H9 (cell line): ENCODE results near the gene MRPS27. TPM values are rescaled to one million over a fixed set of nuclear protein-coding genes. Genes with fewer than 3 reads are reported as not detected.

Source experiments
- DNase-seq: peaks from one replicate; pipeline ENCODE4 v3.0.0-alpha.2; 2017
- H2AFZ ChIP-seq: one replicate; pipeline ENCODE4 v1.6.1; 2013; ENCODE audit warnings: mild to moderate bottlenecking, low read length, control low read depth, moderate library complexity
- H2AK5ac ChIP-seq: 2 replicates; pipeline ENCODE4 v1.6.1; 2013; ENCODE audit warnings: low read length, control low read depth, mixed read lengths; ENCODE audit not compliant: insufficient read length
- H2BK120ac ChIP-seq: one replicate; pipeline ENCODE4 v1.6.1; 2013; ENCODE audit warnings: low read depth, mild to moderate bottlenecking, low read length, control low read depth, inconsistent platforms; ENCODE audit not compliant: poor library complexity, severe bottlenecking
- H2BK12ac ChIP-seq: 2 replicates; pipeline ENCODE4 v1.6.1; 2013; ENCODE audit warnings: low read length, control low read depth, mixed read lengths, low read depth; ENCODE audit not compliant: insufficient read length
- H2BK15ac ChIP-seq: 2 replicates; pipeline ENCODE4 v1.6.1; 2013; ENCODE audit warnings: low read depth, low read length, control low read depth
- H2BK20ac ChIP-seq: one replicate; pipeline ENCODE4 v1.6.1; 2013; ENCODE audit warnings: low read depth, mild to moderate bottlenecking, low read length, control low read depth, inconsistent platforms; ENCODE audit not compliant: poor library complexity, severe bottlenecking
- H2BK5ac ChIP-seq: 2 replicates; pipeline ENCODE4 v1.6.1; 2013; ENCODE audit warnings: low read length, control low read depth, mixed read lengths; ENCODE audit not compliant: insufficient read length
- H3K14ac ChIP-seq: 2 replicates; pipeline ENCODE4 v1.6.1; 2013; ENCODE audit warnings: low read length, control low read depth; ENCODE audit not compliant: insufficient read depth
- H3K18ac ChIP-seq: 2 replicates; pipeline ENCODE4 v1.6.1; 2013; ENCODE audit warnings: low read depth, mild to moderate bottlenecking, mixed read lengths, low read length, control low read depth; ENCODE audit not compliant: insufficient read length
- H3K23ac ChIP-seq: 2 replicates; pipeline ENCODE4 v1.6.1; 2013; ENCODE audit warnings: low read length, control low read depth, mixed read lengths, low read depth; ENCODE audit not compliant: insufficient read length
- H3K23me2 ChIP-seq: 2 replicates; pipeline ENCODE4 v1.6.1; 2013; ENCODE audit warnings: low read depth, mild to moderate bottlenecking, mixed read lengths, low read length, control low read depth; ENCODE audit not compliant: insufficient read length, poor library complexity, severe bottlenecking
- H3K27ac ChIP-seq: 2 replicates; pipeline ENCODE4 v1.5.1; 2013; ENCODE audit warnings: low read length, control low read depth, mixed read lengths, low read depth; ENCODE audit not compliant: insufficient read length
- H3K27me3 ChIP-seq: 2 replicates; pipeline ENCODE4 v1.6.1; 2013; ENCODE audit warnings: low read length, control low read depth, inconsistent platforms; ENCODE audit not compliant: insufficient read depth
- H3K4ac ChIP-seq: 2 replicates; pipeline ENCODE4 v1.6.1; 2013; ENCODE audit warnings: low read depth, mild to moderate bottlenecking, control low read depth, inconsistent platforms, low read length, moderate library complexity
- H3K4me1 ChIP-seq: 2 replicates; pipeline ENCODE4 v1.6.1; 2013; ENCODE audit warnings: low read length, control low read depth, inconsistent platforms; ENCODE audit not compliant: insufficient read depth
- H3K4me2 ChIP-seq: 2 replicates; pipeline ENCODE4 v1.6.1; 2013; ENCODE audit warnings: low read length, control low read depth, mixed read lengths; ENCODE audit not compliant: insufficient read length, insufficient read depth
- H3K56ac ChIP-seq: 2 replicates; pipeline ENCODE4 v1.6.1; 2013; ENCODE audit warnings: low read depth, mild to moderate bottlenecking, mixed read lengths, low read length, control low read depth; ENCODE audit not compliant: insufficient read length
- H3K79me1 ChIP-seq: 2 replicates; pipeline ENCODE4 v1.6.1; 2013; ENCODE audit warnings: low read depth, mild to moderate bottlenecking, moderate library complexity, low read length, control low read depth, inconsistent platforms; ENCODE audit not compliant: insufficient read depth, poor library complexity, severe bottlenecking
- H3K79me2 ChIP-seq: 2 replicates; pipeline ENCODE4 v1.6.1; 2013; ENCODE audit warnings: low read length, control low read depth, inconsistent platforms; ENCODE audit not compliant: insufficient read depth
- H3K9ac ChIP-seq: 2 replicates; pipeline ENCODE4 v1.6.1; 2013; ENCODE audit warnings: low read length, control low read depth, mixed read lengths; ENCODE audit not compliant: insufficient read length; ENCODE audit errors: extremely low read depth
- H3K9me3 ChIP-seq: one replicate; pipeline ENCODE4 v1.6.1; 2013; ENCODE audit warnings: low read depth, low read length, inconsistent platforms; ENCODE audit not compliant: control insufficient read depth
- H3T11ph ChIP-seq: one replicate; pipeline ENCODE4 v1.6.1; 2013; ENCODE audit warnings: mild to moderate bottlenecking, low read length, control low read depth, inconsistent platforms
- H4K20me1 ChIP-seq: one replicate; pipeline ENCODE4 v1.6.1; 2013; ENCODE audit not compliant: control insufficient read depth, insufficient read length, insufficient read depth
- H4K5ac ChIP-seq: 2 replicates; pipeline ENCODE4 v1.6.1; 2013; ENCODE audit warnings: low read depth, mild to moderate bottlenecking, mixed read lengths, low read length, control low read depth; ENCODE audit not compliant: insufficient read length
- H4K8ac ChIP-seq: replicated peaks from 2 replicates; pipeline ENCODE4 v1.6.1; 2013; ENCODE audit warnings: low read length, control low read depth, mixed read lengths, low read depth; ENCODE audit not compliant: insufficient read length
- H4K91ac ChIP-seq: 2 replicates; pipeline ENCODE4 v1.6.1; 2013; ENCODE audit warnings: low read depth, mild to moderate bottlenecking, moderate library complexity, mixed read lengths, low read length, control low read depth; ENCODE audit not compliant: insufficient read length
- H3K27ac Mint-ChIP-seq, 3 experiments: 2 replicates in 2 of 3; 3 replicates in 1 of 3; pipeline ENCODE4 v1.8.0; 2020 to 2021; ENCODE audit warnings: mixed read lengths in 3 of 3, mild to moderate bottlenecking in 1 of 3, moderate library complexity in 1 of 3
- H3K27me3 Mint-ChIP-seq: 2 replicates; pipeline ENCODE4 v1.8.0; 2021; ENCODE audit warnings: low read depth, mild to moderate bottlenecking, moderate library complexity, mixed read lengths
- H3K36me3 Mint-ChIP-seq, 3 experiments: 2 replicates in 2 of 3; 3 replicates in 1 of 3; pipeline ENCODE4 v1.8.0; 2020 to 2021; ENCODE audit warnings: low read depth in 3 of 3, mixed read lengths in 3 of 3; ENCODE audit not compliant: insufficient read depth in 1 of 3
- H3K4me1 Mint-ChIP-seq, 2 experiments: 2 replicates each; pipeline ENCODE4 v1.8.0; 2020; ENCODE audit warnings: mixed read lengths in 2 of 2
- H3K4me3 Mint-ChIP-seq, 2 experiments: 2 replicates in 1 of 2; 3 replicates in 1 of 2; pipeline ENCODE4 v1.8.0; 2020 to 2021; ENCODE audit warnings: mild to moderate bottlenecking in 2 of 2, mixed read lengths in 2 of 2, moderate library complexity in 1 of 2
- H3K9me3 Mint-ChIP-seq, 2 experiments: 2 replicates in 1 of 2; 3 replicates in 1 of 2; pipeline ENCODE4 v1.8.0; 2020; ENCODE audit warnings: mild to moderate bottlenecking in 2 of 2, mixed read lengths in 2 of 2, moderate library complexity in 1 of 2
- total RNA-seq: library from RNA; stranded (reverse); gene quantifications from 2 replicates; pipeline ENCODE4 v1.2.1, GENCODE V29; 2021
- TF ChIP-seq, protein P1 (sequence below): fragments of 200-600 bp; sonication (generic); conservative IDR thresholded peaks from 3 replicates; pipeline ENCODE4 v1.8.0; 2021; ENCODE audit warnings: antibody characterized with exemption, mild to moderate bottlenecking

Gene MRPS27
- total RNA-seq, 1 experiment from 2014 or later = 83.3 TPM

DNA sequence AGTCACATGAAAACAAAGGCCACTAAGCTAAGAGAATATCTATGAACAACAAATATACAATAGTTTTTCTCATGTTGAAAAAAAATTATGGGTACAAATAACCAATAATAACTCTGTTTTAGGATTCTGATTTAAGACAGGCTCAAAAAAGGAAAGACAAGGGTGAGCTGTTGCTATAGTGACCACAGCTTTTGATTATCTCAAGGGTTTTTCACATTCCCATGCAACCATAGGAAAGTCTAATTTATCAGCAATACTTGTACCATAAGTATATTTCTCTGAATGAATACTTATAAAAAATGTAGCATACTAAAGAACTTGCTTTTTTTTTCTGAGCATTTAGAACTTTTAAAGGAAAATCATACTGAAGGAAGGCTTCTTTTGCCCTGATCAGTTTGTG lies 68.0 kb downstream of the MRPS27 start:
- H2BK120ac ChIP-seq = no peak overlapping the region
- no peak overlapping the region for H4K8ac ChIP-seq
- no peak overlapping the region for H3K4me2 ChIP-seq
- no peaks in the 10 kb centered on the region for H3K27me3 ChIP-seq
- no peak overlapping the region for H2BK5ac ChIP-seq
- TF ChIP-seq, protein P1, sequence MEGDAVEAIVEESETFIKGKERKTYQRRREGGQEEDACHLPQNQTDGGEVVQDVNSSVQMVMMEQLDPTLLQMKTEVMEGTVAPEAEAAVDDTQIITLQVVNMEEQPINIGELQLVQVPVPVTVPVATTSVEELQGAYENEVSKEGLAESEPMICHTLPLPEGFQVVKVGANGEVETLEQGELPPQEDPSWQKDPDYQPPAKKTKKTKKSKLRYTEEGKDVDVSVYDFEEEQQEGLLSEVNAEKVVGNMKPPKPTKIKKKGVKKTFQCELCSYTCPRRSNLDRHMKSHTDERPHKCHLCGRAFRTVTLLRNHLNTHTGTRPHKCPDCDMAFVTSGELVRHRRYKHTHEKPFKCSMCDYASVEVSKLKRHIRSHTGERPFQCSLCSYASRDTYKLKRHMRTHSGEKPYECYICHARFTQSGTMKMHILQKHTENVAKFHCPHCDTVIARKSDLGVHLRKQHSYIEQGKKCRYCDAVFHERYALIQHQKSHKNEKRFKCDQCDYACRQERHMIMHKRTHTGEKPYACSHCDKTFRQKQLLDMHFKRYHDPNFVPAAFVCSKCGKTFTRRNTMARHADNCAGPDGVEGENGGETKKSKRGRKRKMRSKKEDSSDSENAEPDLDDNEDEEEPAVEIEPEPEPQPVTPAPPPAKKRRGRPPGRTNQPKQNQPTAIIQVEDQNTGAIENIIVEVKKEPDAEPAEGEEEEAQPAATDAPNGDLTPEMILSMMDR = no peak
- no peak overlapping the region for H4K5ac ChIP-seq
- no peak overlapping the region for H3K9ac ChIP-seq
- no peaks in the 10 kb centered on the region for H3K9me3 Mint-ChIP-seq
- H3K18ac ChIP-seq = no peak overlapping the region
- no peak overlapping the region for H3K56ac ChIP-seq
- H3K27me3 Mint-ChIP-seq = no peaks in the 10 kb centered on the region
- H3K4me1 Mint-ChIP-seq = peaks cover 16 to 20% of the 10 kb centered on the region in 2 experiments
- no peaks in the 10 kb centered on the region for H3K9me3 ChIP-seq
- H3K27ac Mint-ChIP-seq = peak overlapping the region in 1 of 3 experiments; percentile 3; a peak in 1 of 7 replicates
- no peak overlapping the region for H2AK5ac ChIP-seq
- H3K4me3 Mint-ChIP-seq = no peak overlapping the region
- H2BK20ac ChIP-seq = no peak overlapping the region
- H4K91ac ChIP-seq = no peak overlapping the region
- H3K79me2 ChIP-seq = no peaks in the 10 kb centered on the region
- H2BK12ac ChIP-seq = no peak overlapping the region
- peaks cover 3% of the 10 kb centered on the region for H3K4me1 ChIP-seq
- no peaks in the 10 kb centered on the region for H3K23me2 ChIP-seq
- H3K14ac ChIP-seq = no peak overlapping the region
- no peak overlapping the region for H3K23ac ChIP-seq
- no peak overlapping the region for H3T11ph ChIP-seq
- H3K79me1 ChIP-seq = peaks cover 3% of the 10 kb centered on the region
- H3K4ac ChIP-seq = no peak overlapping the region
- H2BK15ac ChIP-seq = no peak overlapping the region
- no peak overlapping the region for H2AFZ ChIP-seq
- no peaks in the 10 kb centered on the region for H4K20me1 ChIP-seq
- H3K36me3 Mint-ChIP-seq = peaks cover 0 to 6% (median 2%) of the 10 kb centered on the region in 3 experiments; a peak in 3 of 7 replicates
- no peak overlapping the region for H3K27ac ChIP-seq
- no peak for DNase-seq
